GM21737 (cell line): Measurements from ENCODE around the gene CLDN14.

Experiments
- ATAC-seq: cut with Tn5 transposase; IDR thresholded peaks from one replicate; pipeline ENCODE4 v1.9.1; 2021; ENCODE audit warnings: mild to moderate bottlenecking, moderate library complexity; ENCODE audit not compliant: unreplicated experiment

CLDN14 gene

DNA sequence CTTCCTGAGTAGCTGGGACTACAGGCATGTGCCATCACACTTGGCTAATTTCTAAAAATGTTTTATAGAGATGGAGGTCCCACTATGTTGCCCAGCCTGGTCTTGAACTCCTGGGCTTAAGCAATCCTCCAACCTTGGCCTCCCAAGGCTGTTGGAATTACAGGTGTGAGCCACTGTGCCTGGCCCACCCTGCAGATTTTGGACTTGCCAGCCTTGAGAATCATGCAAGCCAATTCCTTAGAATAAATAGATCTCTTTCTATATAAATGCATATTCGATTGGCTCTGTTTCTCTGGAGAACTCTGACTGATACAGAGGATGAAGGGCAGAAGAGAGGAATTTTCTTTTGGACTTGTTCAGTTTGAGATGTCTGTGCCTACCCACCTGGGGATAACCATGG lies 6.7 kb downstream of the CLDN14 start:
- no peak for ATAC-seq

DNA sequence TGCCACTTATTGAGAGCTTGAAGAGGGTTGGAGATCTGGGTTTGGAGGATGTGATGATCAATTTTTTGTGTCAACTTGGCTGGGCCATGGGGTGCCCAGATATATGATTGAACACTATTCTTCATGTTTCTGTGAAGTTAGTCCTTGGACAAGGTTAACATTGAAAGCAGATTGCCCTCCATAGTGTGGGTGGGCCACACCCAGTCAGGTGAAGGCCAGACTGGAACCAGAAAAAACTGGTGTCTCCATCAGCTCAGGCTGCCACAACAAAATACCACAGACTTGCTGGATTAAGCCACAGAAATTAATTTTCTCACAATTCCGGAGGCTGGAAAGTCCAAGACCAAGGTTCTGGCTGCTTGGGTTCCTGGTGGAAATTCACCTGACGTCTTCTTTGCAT lies 7.5 kb downstream of the CLDN14 start:
- ATAC-seq = no peak

DNA sequence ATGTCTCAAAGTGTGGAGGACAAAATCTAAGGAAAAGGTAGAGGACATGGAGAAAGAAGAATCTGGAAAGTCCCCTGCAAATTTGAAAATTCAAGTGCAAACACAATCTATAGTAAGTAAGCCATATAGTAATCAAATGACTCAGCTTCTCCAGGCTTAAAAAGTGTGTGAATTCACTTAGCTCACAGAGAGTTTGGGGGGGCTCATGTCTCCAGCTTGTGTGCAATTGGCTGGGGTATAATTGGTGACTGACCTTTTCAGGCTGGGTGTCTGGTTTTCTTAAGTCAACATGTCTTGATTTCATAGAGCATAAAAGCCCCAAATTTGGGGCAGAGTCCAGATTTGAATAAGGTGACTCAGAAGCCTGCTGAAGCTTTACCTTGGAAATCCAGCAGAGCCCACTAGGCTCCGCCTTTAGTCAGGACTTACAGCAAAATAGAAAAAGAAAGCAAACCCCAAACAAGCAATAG lies 8.6 kb downstream of the CLDN14 start:
- no peak for ATAC-seq

DNA sequence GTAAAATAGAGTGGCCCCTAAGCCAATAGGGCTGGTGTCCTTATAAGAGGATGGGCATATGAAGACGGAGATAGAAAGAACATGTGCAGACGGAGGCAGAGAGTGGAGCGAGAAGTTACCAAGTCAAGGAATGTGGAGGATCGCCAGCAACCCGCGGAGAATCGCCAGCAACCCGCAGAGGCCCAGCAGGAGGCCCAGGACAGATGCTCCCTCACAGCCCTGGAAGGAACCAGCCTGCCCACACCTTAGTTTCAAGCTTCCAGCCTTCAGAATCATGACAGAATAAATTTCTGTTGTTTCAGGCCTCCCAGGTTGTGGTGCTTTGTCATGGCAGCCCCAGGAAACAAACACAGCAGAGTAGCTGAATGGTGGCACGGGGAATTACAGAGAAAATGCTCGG lies 9.6 kb downstream of the CLDN14 start:
- no peak for ATAC-seq

DNA sequence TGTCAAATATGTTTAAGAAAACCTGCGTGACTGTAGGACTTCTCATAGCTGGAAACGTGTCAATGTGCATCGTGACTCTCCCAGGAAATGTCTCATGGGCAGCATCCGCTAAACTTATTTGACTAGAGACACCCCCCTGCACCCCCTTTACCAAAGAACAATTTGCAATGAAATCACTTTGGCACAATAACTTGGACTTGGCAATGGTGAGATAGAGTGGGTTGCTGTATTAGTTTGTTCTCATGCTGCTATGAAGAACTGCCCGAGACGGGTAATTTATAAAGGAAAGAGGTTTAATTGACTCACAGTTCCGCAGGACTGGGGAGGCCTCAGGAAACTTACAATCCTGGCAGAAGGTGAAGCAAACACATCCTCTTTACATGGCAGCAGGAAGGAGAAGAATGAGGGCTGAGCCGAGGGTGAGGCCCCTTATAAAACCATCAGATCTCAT lies 13.8 kb downstream of the CLDN14 start:
- ATAC-seq = no peak

DNA sequence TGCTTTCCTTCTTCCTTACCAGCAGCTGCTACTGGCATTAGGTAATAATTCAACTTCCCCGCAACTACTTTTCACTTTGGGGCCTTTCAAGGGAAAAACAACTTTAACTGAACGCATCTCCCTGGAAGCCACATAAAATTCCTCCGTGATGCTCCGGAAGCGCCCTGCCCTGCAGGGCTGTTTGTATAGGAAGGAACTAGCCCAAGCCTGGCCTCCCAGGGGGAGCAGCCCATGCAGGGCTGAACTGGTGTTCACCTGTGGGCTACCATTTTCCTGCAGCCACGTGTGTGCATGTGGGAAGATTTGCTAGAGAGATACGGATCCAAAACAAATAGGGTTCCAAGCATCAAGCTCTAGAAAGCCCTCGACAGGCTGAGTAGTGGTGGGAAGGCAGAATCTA lies 14.4 kb downstream of the CLDN14 start:
- ATAC-seq = no peak

DNA sequence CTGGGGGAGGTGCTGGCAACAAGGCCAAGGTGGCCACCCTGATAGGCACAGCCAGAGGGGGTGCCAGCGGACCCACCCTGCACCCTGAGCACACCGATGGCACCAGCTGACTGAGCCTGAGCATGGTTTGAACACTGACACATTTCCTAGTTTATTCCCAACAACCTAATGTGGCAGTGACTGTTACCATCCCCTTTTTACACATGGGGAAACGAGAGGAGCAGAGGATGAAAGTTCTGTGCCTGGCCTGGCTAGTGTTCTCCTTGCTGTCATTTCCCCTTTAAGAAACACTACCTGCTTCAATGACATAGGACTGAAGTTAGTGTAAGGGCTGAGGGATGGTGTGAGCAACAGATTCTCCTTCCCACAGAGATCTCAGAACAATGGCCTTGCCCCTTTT lies 15.3 kb downstream of the CLDN14 start:
- ATAC-seq = no peak

DNA sequence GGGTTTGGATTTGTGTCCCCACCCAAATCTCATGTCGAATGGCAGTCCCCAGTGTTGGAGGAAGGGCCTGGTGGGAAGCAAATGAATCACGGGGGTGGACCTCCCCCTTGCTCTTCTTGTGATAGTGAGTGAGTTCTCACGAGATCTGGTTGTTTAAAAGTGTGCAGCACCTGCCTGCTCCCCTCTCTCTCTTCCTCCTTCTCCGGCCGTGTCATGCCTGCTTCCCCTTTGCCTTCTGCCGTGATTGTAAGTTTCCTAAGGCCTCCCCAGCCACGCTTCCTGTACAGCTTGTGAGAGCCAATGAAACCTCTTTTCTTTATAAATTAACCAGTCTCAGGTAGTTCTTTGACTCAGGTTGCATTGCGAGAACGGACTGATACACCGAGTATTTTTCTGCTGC lies 15.9 kb downstream of the CLDN14 start:
- ATAC-seq = no peak

DNA sequence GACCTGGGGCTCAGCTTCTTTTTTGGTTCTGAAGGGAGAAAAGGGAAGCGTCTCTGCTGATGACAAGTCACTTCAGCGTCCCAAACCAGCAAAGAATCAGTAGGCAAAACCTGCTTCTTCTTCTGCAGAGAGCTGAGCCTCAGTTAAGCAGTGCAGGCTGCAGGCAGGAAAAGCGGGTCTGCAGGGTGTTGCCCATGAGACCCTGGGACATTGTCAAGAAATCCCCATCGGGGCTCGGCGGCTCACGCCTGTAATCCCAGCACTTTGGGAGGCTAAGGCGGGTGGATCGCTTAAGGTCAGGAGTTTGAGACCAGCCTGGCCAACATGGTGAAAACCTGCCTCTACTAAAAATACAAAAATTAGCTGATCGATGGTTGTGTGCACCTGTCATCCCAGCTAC lies 16.7 kb downstream of the CLDN14 start:
- ATAC-seq = no peak

DNA sequence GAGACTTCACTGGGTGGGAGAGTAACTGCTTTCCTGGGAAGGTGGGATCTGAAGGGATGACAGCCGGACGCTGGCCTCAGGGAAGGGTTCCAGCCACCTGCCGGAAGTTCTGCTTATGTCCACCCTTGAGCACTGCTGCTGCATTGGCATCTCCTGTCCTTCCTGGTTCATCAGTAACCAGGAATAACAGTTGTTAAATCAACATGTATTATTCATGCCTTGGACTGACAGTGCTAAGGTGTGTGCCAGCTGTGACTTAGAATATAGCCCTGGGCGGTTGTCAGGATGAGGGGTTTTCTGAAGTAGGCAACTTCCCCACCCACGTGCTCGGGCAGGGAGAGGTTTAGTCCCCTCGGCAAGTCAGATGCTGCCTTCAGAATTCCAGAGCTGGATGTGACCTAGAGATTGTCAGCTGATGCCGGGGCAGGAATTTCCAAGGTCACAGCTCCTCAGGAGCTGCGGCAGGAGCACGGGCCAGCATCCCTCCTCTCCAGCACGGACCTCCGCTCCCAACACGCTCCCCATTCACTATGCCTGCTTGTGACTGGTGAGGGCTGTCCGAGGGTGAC lies 17.9 kb downstream of the CLDN14 start:
- no peak for ATAC-seq

DNA sequence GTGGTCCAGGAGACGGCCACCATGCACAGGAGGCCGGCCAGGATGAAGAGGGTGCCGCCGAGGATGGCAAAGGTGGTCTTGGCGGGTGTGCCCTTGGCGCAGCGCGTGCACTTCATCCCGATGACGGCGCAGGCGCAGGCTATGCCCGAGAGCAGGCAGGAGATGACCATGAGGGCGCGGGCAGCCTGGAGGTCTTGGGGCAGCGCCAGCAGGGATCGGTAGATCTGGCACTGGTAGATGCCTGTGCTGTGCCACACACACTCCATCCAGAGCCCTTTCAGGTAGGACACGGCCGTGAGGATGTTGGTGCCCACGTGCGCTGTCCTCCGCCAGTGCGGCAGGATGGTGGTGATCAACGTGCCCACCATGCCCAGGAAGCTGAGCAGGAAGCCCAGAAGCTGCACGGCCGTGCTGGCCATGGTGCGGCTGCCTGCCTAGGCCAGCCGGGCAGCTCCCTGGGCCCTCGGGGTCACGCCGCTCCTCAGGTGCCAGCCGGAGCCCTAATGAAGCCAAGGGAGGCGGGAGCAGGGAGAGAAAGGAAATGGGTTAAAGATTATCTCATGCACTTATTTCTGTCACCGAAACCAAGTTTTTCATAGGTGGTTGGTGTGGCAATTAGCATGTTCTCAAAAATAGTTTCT lies 18.5 kb downstream of the CLDN14 start:
- no peak for ATAC-seq

DNA sequence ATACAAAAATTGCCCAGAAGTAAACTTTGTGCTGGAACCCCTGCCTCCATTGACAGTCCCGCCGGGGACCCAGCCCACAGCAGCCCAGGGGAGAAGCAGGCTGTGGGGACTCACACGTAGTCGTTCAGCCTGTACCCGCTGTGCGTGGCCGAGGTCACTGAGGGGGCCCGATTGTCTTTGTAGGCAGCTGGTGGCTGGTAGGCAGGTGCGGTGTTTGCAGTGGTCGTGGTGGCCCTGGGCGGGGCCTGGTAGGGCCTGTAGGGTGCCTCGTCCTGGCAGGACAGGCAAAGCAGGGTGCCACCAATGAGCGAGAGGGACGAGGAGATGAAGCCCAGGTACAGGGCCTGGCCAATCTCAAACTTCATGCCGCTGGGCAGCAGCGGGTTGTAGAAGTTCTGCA lies 19.1 kb downstream of the CLDN14 start:
- no peak for ATAC-seq

DNA sequence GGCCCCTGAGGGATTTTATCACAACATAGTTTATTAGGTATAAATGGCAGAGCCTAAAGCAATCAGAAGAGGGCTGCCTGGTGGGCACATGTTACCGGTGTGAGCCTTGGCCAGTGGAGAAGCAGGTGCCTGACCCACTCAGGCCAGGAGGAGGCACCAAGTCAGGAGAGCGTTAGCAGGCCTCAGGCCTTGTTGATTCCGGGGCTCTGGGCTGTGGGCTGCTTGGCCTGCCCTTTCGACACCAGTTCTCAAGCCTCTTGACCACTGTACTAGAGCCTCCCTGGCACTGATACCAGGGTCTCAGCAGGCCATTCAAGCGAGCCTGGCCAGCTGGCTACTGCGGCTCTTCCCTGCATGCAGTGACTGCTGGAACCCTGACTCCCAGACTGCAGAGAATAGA lies 20.8 kb downstream of the CLDN14 start:
- ATAC-seq = no peak

DNA sequence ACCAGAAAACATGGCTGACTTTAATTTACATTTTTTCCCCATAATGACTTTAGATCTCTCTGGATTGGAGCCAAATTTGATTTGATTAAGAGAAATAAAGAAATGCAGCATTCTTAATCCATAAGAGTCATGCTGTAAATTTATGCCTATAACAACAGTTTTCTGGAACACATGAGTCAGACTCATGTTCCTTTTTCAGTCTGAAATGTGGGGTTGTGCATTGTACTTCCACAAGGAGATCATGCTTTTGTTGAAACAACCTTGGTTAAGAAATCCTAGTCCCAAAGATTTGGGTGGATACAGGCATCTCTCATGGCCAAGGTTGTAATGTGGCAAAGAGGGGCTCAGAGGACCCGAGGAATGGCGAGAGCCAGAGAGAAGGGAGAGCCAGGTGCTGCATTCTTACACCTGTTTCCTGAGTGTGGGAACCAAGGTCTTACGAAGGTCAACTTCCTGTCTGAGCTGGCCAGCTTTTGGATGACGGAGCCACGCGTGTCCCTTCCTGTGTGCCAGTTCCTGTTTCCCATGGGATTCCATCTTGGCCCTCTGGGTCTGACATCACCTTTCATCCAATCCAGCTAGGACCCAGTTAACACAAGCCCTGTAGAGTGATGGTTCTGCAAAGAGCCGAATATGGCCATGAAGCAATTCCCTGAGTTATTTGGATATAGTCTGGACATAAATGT lies 23.1 kb downstream of the CLDN14 start:
- ATAC-seq = no peak

DNA sequence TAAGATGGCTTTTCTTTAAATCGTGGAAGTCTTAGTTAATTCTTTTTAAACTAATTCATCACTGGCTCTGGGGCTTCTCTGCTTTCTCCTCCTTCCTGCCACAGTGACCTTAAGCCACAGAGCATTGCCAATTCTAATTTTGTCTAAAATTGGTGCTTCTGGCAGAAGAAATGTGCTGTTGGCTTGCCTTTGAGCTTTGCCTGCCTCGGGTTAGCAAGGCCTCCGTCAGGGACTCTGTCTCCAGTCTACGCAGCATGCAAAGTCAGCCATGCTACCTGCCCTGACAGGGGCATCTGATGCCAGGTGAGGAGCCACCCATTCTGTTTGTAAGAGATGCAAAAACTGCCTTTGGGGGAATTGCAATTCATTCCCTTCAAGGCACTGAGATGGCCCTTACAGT lies 25.2 kb downstream of the CLDN14 start:
- ATAC-seq = no peak

DNA sequence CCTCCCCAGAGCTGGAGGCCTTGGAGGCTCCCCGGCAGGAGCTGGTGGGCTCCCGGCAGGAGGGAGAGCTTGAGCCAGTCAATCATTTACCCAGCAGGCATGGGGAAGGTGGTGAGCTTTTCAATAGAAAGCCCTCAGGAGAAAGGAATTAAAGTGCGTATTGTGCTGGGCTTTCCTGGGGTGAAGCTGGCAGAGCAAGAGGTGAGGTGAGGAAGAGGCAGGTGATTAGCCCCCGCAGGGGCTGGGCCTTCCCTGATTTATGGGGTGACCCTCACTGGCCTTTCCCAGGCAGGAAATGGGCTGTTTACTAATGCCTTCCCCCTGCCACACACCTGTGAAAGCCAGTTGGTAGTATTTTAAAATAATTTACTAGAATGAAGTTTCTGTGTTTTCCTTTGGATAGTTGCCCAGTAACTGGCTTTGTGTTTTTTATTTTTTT lies 25.8 kb downstream of the CLDN14 start:
- no peak for ATAC-seq

DNA sequence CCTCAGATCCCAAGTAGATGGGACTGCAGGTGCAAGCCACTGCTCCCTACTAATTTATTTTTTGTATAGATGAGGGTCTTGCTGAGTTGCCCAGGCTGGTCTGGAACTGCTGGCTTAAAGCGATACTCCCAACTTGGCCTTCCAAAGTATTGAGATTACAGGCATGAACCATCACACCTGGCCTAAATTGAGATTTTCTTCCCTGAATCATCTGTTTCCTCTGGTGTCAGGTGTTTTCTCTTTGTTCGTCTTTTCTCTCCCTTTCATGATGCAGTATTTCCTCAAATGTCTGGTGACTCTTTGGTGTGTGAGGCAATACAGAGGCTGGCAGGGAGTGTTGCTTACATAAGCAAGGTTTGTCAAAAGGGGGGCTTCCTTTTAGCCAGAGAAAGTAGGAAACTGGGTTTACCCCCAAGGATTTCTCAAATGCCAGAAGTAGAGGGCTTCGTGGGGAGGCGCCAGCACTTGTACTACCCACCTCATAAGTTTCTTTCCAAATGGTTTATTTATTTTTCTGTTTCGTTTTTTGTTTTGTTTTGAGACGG lies 27.6 kb downstream of the CLDN14 start:
- ATAC-seq = no peak

DNA sequence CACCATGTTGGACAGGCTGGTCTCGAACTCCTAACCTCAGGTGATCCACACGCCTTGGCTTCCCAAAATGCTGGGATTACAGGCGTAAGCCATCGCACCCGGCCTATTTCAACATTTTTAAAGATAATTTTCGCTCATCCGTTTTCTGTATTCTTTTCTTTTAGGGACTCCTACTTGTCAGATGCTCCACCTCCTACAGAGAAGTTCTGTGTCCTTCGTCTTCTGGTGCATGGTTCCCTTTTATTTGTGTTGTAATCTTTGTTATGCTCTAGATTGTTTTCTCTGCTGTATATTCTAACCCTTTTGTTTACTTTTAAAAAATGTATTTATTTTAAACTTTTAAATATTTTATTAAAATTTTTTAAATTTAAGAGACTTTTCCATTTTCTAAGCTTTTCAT lies 28.4 kb downstream of the CLDN14 start:
- ATAC-seq = no peak

DNA sequence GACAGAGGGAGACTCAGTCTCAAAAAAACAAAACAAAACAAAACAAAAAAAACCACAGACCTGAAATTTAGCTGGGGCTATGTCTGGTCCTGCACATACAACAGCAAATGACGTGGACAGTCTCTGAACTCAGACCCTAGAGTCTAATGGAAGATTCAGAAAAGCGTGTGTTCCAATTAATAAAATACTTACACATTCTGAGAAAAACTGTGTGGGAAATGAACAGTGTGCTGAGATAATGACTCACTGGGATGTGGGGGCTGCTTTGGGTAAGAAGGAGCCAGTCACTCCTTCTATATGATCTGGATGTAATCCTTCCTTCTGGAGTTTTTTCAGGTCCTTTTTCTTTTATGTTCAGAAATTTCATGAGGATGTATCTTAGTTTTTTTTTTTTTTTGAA lies 29.4 kb downstream of the CLDN14 start:
- no peak for ATAC-seq

DNA sequence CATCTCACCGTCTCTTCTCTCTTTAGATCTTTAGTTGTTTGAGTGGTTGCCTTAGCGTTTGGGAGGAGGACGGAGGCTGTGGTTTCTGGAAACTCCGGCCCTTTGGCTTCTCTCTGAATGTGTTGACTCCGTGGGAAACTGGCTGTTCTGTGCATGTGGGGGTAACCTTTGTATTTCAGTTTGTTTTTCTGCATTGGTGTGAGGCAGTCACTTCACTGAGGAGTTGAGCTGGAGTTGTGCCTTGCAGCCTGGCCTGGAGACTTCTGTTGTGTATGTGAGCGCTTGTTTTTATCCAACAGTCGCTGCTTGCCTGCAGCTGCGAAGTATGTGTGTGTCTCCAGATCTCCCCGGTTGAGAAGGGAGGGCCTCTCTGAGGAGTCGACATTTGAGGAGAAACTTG lies 33.6 kb downstream of the CLDN14 start:
- no peak for ATAC-seq

DNA sequence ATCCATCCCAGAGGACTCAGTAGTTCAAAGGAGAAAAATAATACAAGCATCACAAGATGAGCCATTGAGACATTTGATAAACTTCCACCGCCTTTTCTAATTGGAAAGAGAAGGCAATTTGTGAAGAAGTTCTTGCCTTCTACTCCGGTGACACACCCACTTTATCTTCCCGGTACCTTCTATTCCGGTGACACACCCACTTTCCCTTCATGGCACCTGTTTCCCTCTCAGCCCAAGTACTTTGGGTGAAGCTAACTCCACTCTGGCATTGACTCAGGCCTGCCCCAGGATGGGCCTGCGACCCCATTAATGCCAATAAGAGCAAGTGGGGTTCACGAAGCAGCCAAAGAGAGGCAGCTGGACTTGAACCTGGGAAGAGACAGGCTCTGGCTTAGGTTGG lies 38.2 kb downstream of the CLDN14 start:
- ATAC-seq = no peak

DNA sequence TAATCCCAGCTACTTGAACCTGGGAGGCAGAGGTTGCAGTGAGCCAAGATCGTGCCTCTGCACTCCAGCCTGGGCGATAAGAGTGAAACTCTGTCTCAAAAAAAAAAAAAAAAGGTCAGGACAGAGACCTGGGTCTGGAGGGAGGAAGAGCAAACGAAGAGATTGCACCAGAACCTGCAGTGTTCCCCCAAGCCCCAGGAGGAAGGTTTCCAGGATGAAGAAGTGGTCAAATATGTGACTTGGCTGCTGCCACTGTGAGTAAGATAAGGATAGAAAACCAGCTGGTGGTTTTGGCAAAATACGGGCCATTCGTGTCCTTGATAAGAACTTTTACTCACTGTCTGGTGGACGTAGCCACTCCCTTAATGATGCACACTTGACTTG lies 42.2 kb downstream of the CLDN14 start:
- no peak for ATAC-seq
